Smooth muscle cell (in vitro differentiated cells): ENCODE results near the gene FASTKD2. TPM values are rescaled to one million over a fixed set of nuclear protein-coding genes. Genes with fewer than 3 reads are reported as not detected.

Experiments used
- DNase-seq: peaks from one replicate; lab custom pipeline; 2025; ENCODE audit not compliant: unreplicated experiment; lab: John Stamatoyannopoulos, UW
- H2AFZ ChIP-seq: fragments of 200-600 bp; sonication (generic); 2 replicates; pipeline ENCODE4 v1.6.0; 2016; ENCODE audit warnings: antibody characterized with exemption, low read depth, mild to moderate bottlenecking
- H3F3A ChIP-seq: fragments of 200-600 bp; sonication (generic); 2 replicates; pipeline ENCODE4 v1.6.0; 2017; ENCODE audit warnings: antibody characterized with exemption, low read depth
- H3K27ac ChIP-seq: fragments of 200-600 bp; sonication (generic); 2 replicates; pipeline ENCODE4 v1.5.1; 2016; ENCODE audit warnings: low read depth, mild to moderate bottlenecking
- H3K27me3 ChIP-seq: fragments of 200-600 bp; sonication (generic); 2 replicates; pipeline ENCODE4 v1.6.1; 2016; ENCODE audit warnings: low read depth, mild to moderate bottlenecking
- H3K36me3 ChIP-seq: fragments of 200-600 bp; sonication (generic); 2 replicates; pipeline ENCODE4 v1.5.1; 2016; ENCODE audit warnings: low read depth
- H3K4me1 ChIP-seq: fragments of 200-600 bp; sonication (generic); 2 replicates; pipeline ENCODE4 v1.5.1; 2016; ENCODE audit warnings: low read depth
- H3K4me2 ChIP-seq: fragments of 200-600 bp; sonication (generic); 2 replicates; pipeline ENCODE4 v1.6.0; 2016; ENCODE audit warnings: mild to moderate bottlenecking
- H3K4me3 ChIP-seq: fragments of 200-600 bp; sonication (generic); 2 replicates; pipeline ENCODE4 v1.5.1; 2016; ENCODE audit warnings: mild to moderate bottlenecking
- H3K79me2 ChIP-seq: fragments of 200-600 bp; sonication (generic); 2 replicates; pipeline ENCODE4 v1.6.0; 2016; ENCODE audit warnings: low read depth, mild to moderate bottlenecking
- H3K9ac ChIP-seq: fragments of 200-600 bp; sonication (generic); 2 replicates; pipeline ENCODE4 v1.6.0; 2016; ENCODE audit warnings: low read depth
- H3K9me3 ChIP-seq: fragments of 200-600 bp; sonication (generic); replicated peaks from 2 replicates; pipeline ENCODE4 v1.5.1; 2016; ENCODE audit warnings: low read depth
- H4K20me1 ChIP-seq: fragments of 200-600 bp; sonication (generic); 2 replicates; pipeline ENCODE4 v1.6.0; 2016; ENCODE audit warnings: low read depth
- CTCF ChIP-seq: fragments of 200-600 bp; sonication (generic); IDR thresholded peaks from 2 replicates; pipeline ENCODE4 v1.5.1; 2017; ENCODE audit warnings: borderline replicate concordance, mild to moderate bottlenecking, antibody characterized with exemption; ENCODE audit not compliant: insufficient read depth, poor library complexity, severe bottlenecking
- WGBS: methylation state at CpG from one replicate; pipeline ENCODE4 v1.1.7; 2016; ENCODE audit warnings: low lambda C conversion rate; 5-methylcytosine and 5-hydroxymethylcytosine counted together
- polyA plus RNA-seq: library from polyadenylated mRNA; unstranded; fragments of >200 nt; fragmentation: Nextera tagmentation; extraction: Ambion mirVana; gene quantifications from 2 replicates; pipeline ENCODE4 v1.2.1, GENCODE V29; 2016
- total RNA-seq: library from RNA; depleted of rRNA; stranded (reverse); fragments of >200 nt; gene quantifications from 2 replicates; pipeline ENCODE4 v1.2.3, GENCODE V29; 2014

Gene FASTKD2
- total and polyA plus RNA-seq, 2 experiments from 2014 or later: 15.7 to 32.5 TPM

- H3K4me3 ChIP-seq: no peak overlapping the region
- no peak overlapping the region for H3K27ac ChIP-seq
- H3K9ac ChIP-seq: no peak overlapping the region
- TF ChIP-seq CTCF: no peak
- H2AFZ ChIP-seq: no peak overlapping the region
- H3K79me2 ChIP-seq: no peaks in the 10 kb centered on the region
- H3K4me1 ChIP-seq: no peaks in the 10 kb centered on the region
- no peak for DNase-seq
- H3K4me2 ChIP-seq: no peak overlapping the region
- H3K9me3 ChIP-seq: no peaks in the 10 kb centered on the region
- 78% methylated on average over 7 of the region's 7 CpGs for WGBS
- no peaks in the 10 kb centered on the region for H3F3A ChIP-seq
- no peaks in the 10 kb centered on the region for H4K20me1 ChIP-seq
- no peaks in the 10 kb centered on the region for H3K27me3 ChIP-seq
- H3K36me3 ChIP-seq: no peaks in the 10 kb centered on the region
Observed at GRCh38 chr2:206728277-206729199, 36.9 kb upstream of the FASTKD2 start.

- no peak for TF ChIP-seq CTCF
- 84% methylated on average over 2 of the region's 2 CpGs for WGBS
- H4K20me1 ChIP-seq: no peaks in the 10 kb centered on the region
- no peaks in the 10 kb centered on the region for H3K27me3 ChIP-seq
- no peak for DNase-seq
- H3K36me3 ChIP-seq: no peaks in the 10 kb centered on the region
- H3K27ac ChIP-seq: no peak overlapping the region
- H3K79me2 ChIP-seq: no peaks in the 10 kb centered on the region
- no peaks in the 10 kb centered on the region for H3K4me1 ChIP-seq
- H2AFZ ChIP-seq: no peak overlapping the region
- H3K4me3 ChIP-seq: no peak overlapping the region
- no peak overlapping the region for H3K4me2 ChIP-seq
- H3K9me3 ChIP-seq: no peaks in the 10 kb centered on the region
- no peak overlapping the region for H3K9ac ChIP-seq
- no peaks in the 10 kb centered on the region for H3F3A ChIP-seq
Observed at GRCh38 chr2:206733341-206733740, 32.1 kb upstream of the FASTKD2 start.

GRCh38 chr2:206736935-206737334 lies 28.5 kb upstream of the FASTKD2 start:
- Histone ChIP-seq H2AFZ (no peak overlapping the region), H3F3A (no peaks in the 10 kb centered on the region), H3K27ac (no peak overlapping the region), H3K9ac (no peak overlapping the region), H3K4me2 (no peak overlapping the region), H3K9me3 (no peaks in the 10 kb centered on the region), H3K36me3 (no peaks in the 10 kb centered on the region), H3K4me3 (no peak overlapping the region), H3K79me2 (no peaks in the 10 kb centered on the region), H4K20me1 (no peaks in the 10 kb centered on the region), H3K27me3 (no peaks in the 10 kb centered on the region), H3K4me1 (no peaks in the 10 kb centered on the region)
- TF ChIP-seq CTCF: no peak
- no peak for DNase-seq
- 86% methylated on average over 5 of the region's 5 CpGs for WGBS
